Measurements from ENCODE around the gene SPSB4.

DNA sequence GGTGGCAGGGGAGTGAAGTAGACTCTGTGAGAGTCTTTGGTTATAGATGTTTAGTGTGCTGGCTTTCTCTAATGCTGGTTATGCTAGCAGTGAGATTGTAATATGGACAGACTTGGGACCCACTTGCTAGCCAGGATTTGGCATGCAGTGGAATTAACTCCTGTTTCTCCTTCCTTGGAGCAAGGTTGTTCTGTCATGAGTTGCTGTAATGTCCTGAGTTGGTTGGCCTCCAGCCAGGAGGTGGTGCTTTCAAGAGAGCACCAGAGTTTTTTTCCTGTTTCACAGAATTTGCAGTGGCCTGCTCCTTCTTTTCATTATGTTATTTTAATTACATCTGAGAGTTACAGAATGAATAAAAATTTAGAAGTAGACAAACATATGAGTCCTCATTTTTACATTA, 92.4 kb downstream of the SPSB4 start:
- TF ChIP-seq, protein P1, sequence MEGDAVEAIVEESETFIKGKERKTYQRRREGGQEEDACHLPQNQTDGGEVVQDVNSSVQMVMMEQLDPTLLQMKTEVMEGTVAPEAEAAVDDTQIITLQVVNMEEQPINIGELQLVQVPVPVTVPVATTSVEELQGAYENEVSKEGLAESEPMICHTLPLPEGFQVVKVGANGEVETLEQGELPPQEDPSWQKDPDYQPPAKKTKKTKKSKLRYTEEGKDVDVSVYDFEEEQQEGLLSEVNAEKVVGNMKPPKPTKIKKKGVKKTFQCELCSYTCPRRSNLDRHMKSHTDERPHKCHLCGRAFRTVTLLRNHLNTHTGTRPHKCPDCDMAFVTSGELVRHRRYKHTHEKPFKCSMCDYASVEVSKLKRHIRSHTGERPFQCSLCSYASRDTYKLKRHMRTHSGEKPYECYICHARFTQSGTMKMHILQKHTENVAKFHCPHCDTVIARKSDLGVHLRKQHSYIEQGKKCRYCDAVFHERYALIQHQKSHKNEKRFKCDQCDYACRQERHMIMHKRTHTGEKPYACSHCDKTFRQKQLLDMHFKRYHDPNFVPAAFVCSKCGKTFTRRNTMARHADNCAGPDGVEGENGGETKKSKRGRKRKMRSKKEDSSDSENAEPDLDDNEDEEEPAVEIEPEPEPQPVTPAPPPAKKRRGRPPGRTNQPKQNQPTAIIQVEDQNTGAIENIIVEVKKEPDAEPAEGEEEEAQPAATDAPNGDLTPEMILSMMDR (IDR thresholded peaks at IDR 0.05), result no peak
- TF ChIP-seq POLR2A (IDR thresholded peaks at IDR 0.05), result no peak
